Brain microvascular endothelial cell (primary cell): ENCODE measurements around the gene PCDH1.
A peak's percentile ranks its signal among the peaks of the same experiment; 100 is the strongest.

Experiments used
- DNase-seq: peaks from one replicate; pipeline ENCODE4 v3.0.0-alpha.2; 2020
- H3K27ac ChIP-seq: fragments of 250-450 bp; sonication (Bioruptor Pico); 2 replicates; pipeline ENCODE4 v1.5.1; 2020; ENCODE audit warnings: mild to moderate bottlenecking, moderate library complexity
- H3K27me3 ChIP-seq: fragments of 250-450 bp; sonication (Bioruptor Pico); replicated peaks from 2 replicates; pipeline ENCODE4 v1.5.1; 2020; ENCODE audit warnings: mild to moderate bottlenecking
- H3K36me3 ChIP-seq: fragments of 250-450 bp; sonication (Bioruptor Pico); replicated peaks from 2 replicates; pipeline ENCODE4 v1.5.1; 2020; ENCODE audit warnings: mild to moderate bottlenecking
- H3K4me3 ChIP-seq: 2 replicates; pipeline ENCODE4 v1.5.1; 2011; ENCODE audit warnings: low read depth, mild to moderate bottlenecking, control low read depth, low read length, moderate library complexity
- CTCF ChIP-seq: IDR thresholded peaks from 2 replicates; pipeline ENCODE4 v1.5.1; 2011; ENCODE audit warnings: low read depth, mild to moderate bottlenecking, moderate library complexity, low read length, control low read depth, inconsistent platforms; ENCODE audit errors: missing control alignments
- in situ Hi-C: cut with HindIII; loops from 2 replicates; pipeline ENCODE4 v1.10.0; 2017; ENCODE audit warnings: low sequenced_read_pairs, low pct_ligation_motif_present

The PCDH1 gene

GRCh38 chr5:141877356-141878185 is 639 bp downstream of the PCDH1 start:
- Histone ChIP-seq H3K27ac (no peak overlapping the region), H3K27me3 (peaks cover 68% of the 10 kb centered on the region), H3K4me3 (peak overlapping the region; percentile 53), H3K36me3 (no peaks in the 10 kb centered on the region)
- no peak for TF ChIP-seq CTCF
- in situ Hi-C loops: no loop called here
- DNase-seq: no peak

GRCh38 chr5:141876628-141877355 is 1.4 kb downstream of the PCDH1 start:
- no peaks in the 10 kb centered on the region for H3K36me3 ChIP-seq
- no peak overlapping the region for H3K27ac ChIP-seq
- peak overlapping the region; percentile 26 for H3K4me3 ChIP-seq
- DNase-seq: no peak
- no peak for TF ChIP-seq CTCF
- in situ Hi-C loops: no loop called here
- peaks cover 60% of the 10 kb centered on the region for H3K27me3 ChIP-seq

GRCh38 chr5:141875795-141876627 is 2.2 kb downstream of the PCDH1 start:
- in situ Hi-C loops: no loop called here
- Histone ChIP-seq H3K27me3 (peaks cover 52% of the 10 kb centered on the region), H3K36me3 (no peaks in the 10 kb centered on the region), H3K27ac (no peak overlapping the region), H3K4me3 (peak overlapping the region; percentile 26)
- TF ChIP-seq CTCF: no peak
- DNase-seq: no peak

GRCh38 chr5:141875022-141875740 is 3.0 kb downstream of the PCDH1 start:
- peaks cover 46% of the 10 kb centered on the region for H3K27me3 ChIP-seq
- DNase-seq: no peak
- TF ChIP-seq CTCF: no peak
- in situ Hi-C loops: no loop called here
- no peak overlapping the region for H3K4me3 ChIP-seq
- H3K36me3 ChIP-seq: no peaks in the 10 kb centered on the region
- H3K27ac ChIP-seq: no peak overlapping the region

GRCh38 chr5:141874262-141874964 is 3.8 kb downstream of the PCDH1 start:
- Histone ChIP-seq H3K27ac (no peak overlapping the region), H3K27me3 (peaks cover 42% of the 10 kb centered on the region), H3K4me3 (no peak overlapping the region), H3K36me3 (no peaks in the 10 kb centered on the region)
- in situ Hi-C loops: no loop called here
- no peak for TF ChIP-seq CTCF
- no peak for DNase-seq
